ENCODE measurements around the gene WHAMM.

Gene WHAMM

DNA sequence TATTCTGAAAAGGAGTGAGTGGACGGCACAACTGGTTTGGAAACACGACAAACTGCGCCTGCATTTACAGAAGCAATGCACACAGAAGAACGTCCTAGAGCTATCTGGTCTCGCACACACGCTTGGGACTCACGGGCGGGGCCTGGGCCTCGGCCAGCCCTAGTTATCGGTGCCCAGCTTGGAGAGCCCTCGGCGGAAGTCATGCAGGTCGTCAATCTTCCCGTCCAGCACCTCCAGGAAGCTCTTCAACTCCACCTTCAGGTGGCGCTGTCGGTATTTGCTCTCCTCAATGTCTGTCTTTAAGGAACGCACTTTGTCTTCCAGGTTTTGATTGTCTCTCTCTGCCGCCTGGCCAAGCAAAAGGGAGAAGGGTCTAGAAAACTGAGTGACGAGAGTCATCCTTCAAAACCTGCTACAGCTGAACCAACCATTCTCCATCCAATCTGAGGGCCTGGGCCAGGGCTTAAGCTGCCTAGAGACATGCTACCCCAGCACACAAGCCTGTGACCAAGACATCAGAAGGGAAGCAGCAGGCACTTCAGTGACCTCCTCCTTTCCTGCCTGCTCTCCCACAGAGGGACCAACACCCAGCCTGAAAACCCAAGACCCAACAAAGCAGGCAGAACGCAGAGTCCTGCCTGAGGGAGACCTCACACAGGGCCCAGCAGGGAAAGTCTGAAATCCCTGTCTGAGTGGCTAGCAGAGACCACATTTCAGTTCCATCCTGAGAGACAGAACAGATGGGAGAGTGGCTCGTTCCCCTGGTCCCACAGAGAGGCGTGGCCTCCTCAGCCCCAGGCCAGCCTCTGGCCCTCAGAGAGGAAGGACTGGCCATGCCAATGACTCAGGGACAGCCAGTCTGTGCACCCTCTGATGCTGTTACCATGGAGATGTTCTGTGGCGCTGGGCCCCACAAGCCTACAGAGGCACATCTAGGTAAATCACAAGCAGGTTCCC lies 40.4 kb downstream of the WHAMM start:
- no peak overlapping the region for H3K23ac ChIP-seq (ENCODE audit: low read length in 2 of 2)
- H3K27ac ChIP-seq (ENCODE audit: low read length, poor library complexity, severe bottlenecking): no peak overlapping the region
- H3K18ac ChIP-seq (ENCODE audit: low read depth in 1 of 2, low read length in 2 of 2): peak overlapping the region in 1 of 2 experiments; percentile 25
- no peak overlapping the region for H2BK5ac ChIP-seq (ENCODE audit: low read depth, low read length, poor library complexity, severe bottlenecking)
- no peak overlapping the region for H2AK5ac ChIP-seq (ENCODE audit: low read length, severe bottlenecking)
- H2BK15ac ChIP-seq (ENCODE audit: low read depth, poor library complexity, severe bottlenecking): no peak overlapping the region
- H3K4me2 ChIP-seq (ENCODE audit: low read length, poor library complexity, severe bottlenecking): no peak overlapping the region
- peaks cover 18% of the 10 kb centered on the region for H3K4me1 ChIP-seq (ENCODE audit: control insufficient read depth, insufficient read depth, low read depth, low read length)
- H3K9me3 ChIP-seq (ENCODE audit: control insufficient read depth, low read length): no peaks in the 10 kb centered on the region
- no peaks in the 10 kb centered on the region for H3K27me3 ChIP-seq (ENCODE audit: control insufficient read depth in 1 of 2, insufficient read depth in 1 of 2, low read length in 2 of 2)
- no peaks in the 10 kb centered on the region for H3K79me1 ChIP-seq (replicated peaks; ENCODE audit: low read length, poor library complexity, severe bottlenecking)
- no peak overlapping the region for H3K14ac ChIP-seq (ENCODE audit: low read length in 2 of 2)
- no peak overlapping the region for H4K8ac ChIP-seq (ENCODE audit: low read length)
- no peak overlapping the region for H2BK12ac ChIP-seq (ENCODE audit: low read length in 2 of 2)
- peak; percentile 75 for DNase-seq
- H2BK120ac ChIP-seq (ENCODE audit: low read depth, low read length): no peak overlapping the region
- no peak overlapping the region for H4K91ac ChIP-seq (ENCODE audit: low read length)
- peak overlapping the region in 1 of 2 experiments; percentile 60 for H3K4me3 ChIP-seq (ENCODE audit: insufficient read depth in 1 of 2, low read depth in 1 of 2, low read length in 2 of 2)
- no peak overlapping the region for H3K4ac ChIP-seq (ENCODE audit: low read depth in 1 of 2, low read length in 2 of 2)
- peak overlapping the region; percentile 30 for H2AFZ ChIP-seq (ENCODE audit: low read depth, low read length)
- 29% methylated on average over 23 of the region's 23 CpGs for WGBS
- peaks cover 0 to 5% of the 10 kb centered on the region in 2 experiments for H3K36me3 ChIP-seq (ENCODE audit: control insufficient read depth in 1 of 2, insufficient read depth in 2 of 2, low read depth in 1 of 2, low read length in 2 of 2)
- peak overlapping the region; percentile 71 for H3K9ac ChIP-seq (ENCODE audit: low read length)

DNA sequence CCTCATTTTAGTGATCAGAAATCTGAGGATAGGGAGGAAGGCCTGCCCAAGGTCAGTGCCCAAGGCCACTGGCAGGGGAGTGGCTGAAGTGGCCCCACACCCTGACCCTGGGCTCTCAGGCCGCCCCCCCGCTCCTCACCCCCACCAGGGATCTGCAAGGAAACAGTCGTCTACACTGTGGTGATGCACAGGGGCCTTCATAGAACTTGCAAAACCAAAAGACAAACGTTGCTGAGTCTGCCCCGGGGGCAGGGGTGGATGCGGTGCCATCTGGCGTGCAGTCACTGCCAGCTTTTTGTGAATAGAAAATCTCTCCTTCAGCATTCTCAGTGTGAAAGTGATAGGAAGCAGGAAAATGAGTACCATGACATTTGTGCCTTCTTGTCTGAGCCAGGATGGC lies 41.3 kb downstream of the WHAMM start:
- H3K27me3 ChIP-seq (ENCODE audit: control insufficient read depth in 1 of 2, insufficient read depth in 1 of 2, low read length in 2 of 2): no peaks in the 10 kb centered on the region
- H3K4me2 ChIP-seq (ENCODE audit: low read length, poor library complexity, severe bottlenecking): no peak overlapping the region
- no peak overlapping the region for H3K14ac ChIP-seq (ENCODE audit: low read length in 2 of 2)
- no peak overlapping the region for H2BK5ac ChIP-seq (ENCODE audit: low read depth, low read length, poor library complexity, severe bottlenecking)
- H2BK120ac ChIP-seq (ENCODE audit: low read depth, low read length): no peak overlapping the region
- H3K79me1 ChIP-seq (replicated peaks; ENCODE audit: low read length, poor library complexity, severe bottlenecking): no peaks in the 10 kb centered on the region
- H3K4ac ChIP-seq (ENCODE audit: low read depth in 1 of 2, low read length in 2 of 2): no peak overlapping the region
- H3K9ac ChIP-seq (ENCODE audit: low read length): no peak overlapping the region
- H2BK15ac ChIP-seq (ENCODE audit: low read depth, poor library complexity, severe bottlenecking): no peak overlapping the region
- H2BK12ac ChIP-seq (ENCODE audit: low read length in 2 of 2): no peak overlapping the region
- H3K9me3 ChIP-seq (ENCODE audit: control insufficient read depth, low read length): no peaks in the 10 kb centered on the region
- no peak overlapping the region for H2AK5ac ChIP-seq (ENCODE audit: low read length, severe bottlenecking)
- H4K8ac ChIP-seq (ENCODE audit: low read length): no peak overlapping the region
- no peak overlapping the region for H3K4me3 ChIP-seq (ENCODE audit: insufficient read depth in 1 of 2, low read depth in 1 of 2, low read length in 2 of 2)
- DNase-seq: no peak
- no peak overlapping the region for H3K18ac ChIP-seq (ENCODE audit: low read depth in 1 of 2, low read length in 2 of 2)
- no peak overlapping the region for H2AFZ ChIP-seq (ENCODE audit: low read depth, low read length)
- no peak overlapping the region for H3K27ac ChIP-seq (ENCODE audit: low read length, poor library complexity, severe bottlenecking)
- peaks cover 18% of the 10 kb centered on the region for H3K4me1 ChIP-seq (ENCODE audit: control insufficient read depth, insufficient read depth, low read depth, low read length)
- no peak overlapping the region for H3K23ac ChIP-seq (ENCODE audit: low read length in 2 of 2)
- 87% methylated on average over 7 of the region's 7 CpGs for WGBS
- H4K91ac ChIP-seq (ENCODE audit: low read length): no peak overlapping the region
- H3K36me3 ChIP-seq (ENCODE audit: control insufficient read depth in 1 of 2, insufficient read depth in 2 of 2, low read depth in 1 of 2, low read length in 2 of 2): peaks cover 0 to 5% of the 10 kb centered on the region in 2 experiments

GRCh38 chr15:82851306-82851850 lies 42.0 kb downstream of the WHAMM start:
- no peak overlapping the region for H2AK5ac ChIP-seq (ENCODE audit: low read length, severe bottlenecking)
- no peaks in the 10 kb centered on the region for H3K79me1 ChIP-seq (replicated peaks; ENCODE audit: low read length, poor library complexity, severe bottlenecking)
- H2AFZ ChIP-seq (ENCODE audit: low read depth, low read length): no peak overlapping the region
- H3K14ac ChIP-seq (ENCODE audit: low read length in 2 of 2): no peak overlapping the region
- no peak overlapping the region for H3K4me3 ChIP-seq (ENCODE audit: insufficient read depth in 1 of 2, low read depth in 1 of 2, low read length in 2 of 2)
- no peak overlapping the region for H3K9ac ChIP-seq (ENCODE audit: low read length)
- no peak overlapping the region for H4K91ac ChIP-seq (ENCODE audit: low read length)
- H3K36me3 ChIP-seq (ENCODE audit: control insufficient read depth in 1 of 2, insufficient read depth in 2 of 2, low read depth in 1 of 2, low read length in 2 of 2): peaks cover 0 to 5% of the 10 kb centered on the region in 2 experiments
- H2BK5ac ChIP-seq (ENCODE audit: low read depth, low read length, poor library complexity, severe bottlenecking): no peak overlapping the region
- no peak overlapping the region for H3K4ac ChIP-seq (ENCODE audit: low read depth in 1 of 2, low read length in 2 of 2)
- no peak overlapping the region for H2BK120ac ChIP-seq (ENCODE audit: low read depth, low read length)
- H4K8ac ChIP-seq (ENCODE audit: low read length): no peak overlapping the region
- no peak for DNase-seq
- no peak overlapping the region for H3K4me2 ChIP-seq (ENCODE audit: low read length, poor library complexity, severe bottlenecking)
- 85% methylated on average over 12 of the region's 14 CpGs for WGBS
- H3K9me3 ChIP-seq (ENCODE audit: control insufficient read depth, low read length): no peaks in the 10 kb centered on the region
- H2BK15ac ChIP-seq (ENCODE audit: low read depth, poor library complexity, severe bottlenecking): no peak overlapping the region
- no peak overlapping the region for H2BK12ac ChIP-seq (ENCODE audit: low read length in 2 of 2)
- no peak overlapping the region for H3K18ac ChIP-seq (ENCODE audit: low read depth in 1 of 2, low read length in 2 of 2)
- H3K27me3 ChIP-seq (ENCODE audit: control insufficient read depth in 1 of 2, insufficient read depth in 1 of 2, low read length in 2 of 2): no peaks in the 10 kb centered on the region
- peaks cover 18% of the 10 kb centered on the region for H3K4me1 ChIP-seq (ENCODE audit: control insufficient read depth, insufficient read depth, low read depth, low read length)
- H3K27ac ChIP-seq (ENCODE audit: low read length, poor library complexity, severe bottlenecking): no peak overlapping the region
- no peak overlapping the region for H3K23ac ChIP-seq (ENCODE audit: low read length in 2 of 2)

GRCh38 chr15:82851981-82852511 lies 42.6 kb downstream of the WHAMM start:
- Histone ChIP-seq H3K9ac (ENCODE audit: low read length) (no peak overlapping the region), H2AFZ (ENCODE audit: low read depth, low read length) (no peak overlapping the region), H3K27ac (ENCODE audit: low read length, poor library complexity, severe bottlenecking) (no peak overlapping the region), H2BK12ac (ENCODE audit: low read length in 2 of 2) (no peak overlapping the region), H2BK15ac (ENCODE audit: low read depth, poor library complexity, severe bottlenecking) (no peak overlapping the region), H3K9me3 (ENCODE audit: control insufficient read depth, low read length) (no peaks in the 10 kb centered on the region), H3K4me2 (ENCODE audit: low read length, poor library complexity, severe bottlenecking) (no peak overlapping the region), H3K36me3 (ENCODE audit: control insufficient read depth in 1 of 2, insufficient read depth in 2 of 2, low read depth in 1 of 2, low read length in 2 of 2) (peaks cover 0 to 5% of the 10 kb centered on the region in 2 experiments), H2BK5ac (ENCODE audit: low read depth, low read length, poor library complexity, severe bottlenecking) (no peak overlapping the region), H2AK5ac (ENCODE audit: low read length, severe bottlenecking) (no peak overlapping the region), H2BK120ac (ENCODE audit: low read depth, low read length) (no peak overlapping the region), H3K14ac (ENCODE audit: low read length in 2 of 2) (no peak overlapping the region), H3K23ac (ENCODE audit: low read length in 2 of 2) (no peak overlapping the region), H3K4ac (ENCODE audit: low read depth in 1 of 2, low read length in 2 of 2) (no peak overlapping the region), H3K4me3 (ENCODE audit: insufficient read depth in 1 of 2, low read depth in 1 of 2, low read length in 2 of 2) (no peak overlapping the region), H3K4me1 (ENCODE audit: control insufficient read depth, insufficient read depth, low read depth, low read length) (peaks cover 18% of the 10 kb centered on the region), H4K8ac (ENCODE audit: low read length) (no peak overlapping the region), H3K79me1 (replicated peaks; ENCODE audit: low read length, poor library complexity, severe bottlenecking) (no peaks in the 10 kb centered on the region), H4K91ac (ENCODE audit: low read length) (no peak overlapping the region), H3K27me3 (ENCODE audit: control insufficient read depth in 1 of 2, insufficient read depth in 1 of 2, low read length in 2 of 2) (no peaks in the 10 kb centered on the region), H3K18ac (ENCODE audit: low read depth in 1 of 2, low read length in 2 of 2) (no peak overlapping the region)
- DNase-seq: no peak
- WGBS: 70% methylated on average over 9 of the region's 9 CpGs

All from mesenchymal stem cell (in vitro differentiated cells and primary cell).